Activated naive CD8-positive, alpha-beta T cell treated with anti-CD3 and anti-CD28 coated beads, Interleukin-2, amount 50 U/mL, for 24 hours (primary cell): ENCODE measurements around the gene DAD1.
"Not testable (repeated sequence)": the region's sequence is repeated elsewhere in the genome, so short reads cannot be mapped to it uniquely, and the experiment has no call there.

ENCODE experiments used
- ATAC-seq: fragments of 150-1000 bp; cut with Tn5 transposase; one replicate; pipeline ENCODE4 v1.10.0; 2021
- DNase-seq: peaks from one replicate; pipeline ENCODE4 v3.0.0; 2021
- H3K27ac Mint-ChIP-seq: one replicate; pipeline ENCODE4 v1.8.0; 2021; ENCODE audit warnings: mild to moderate bottlenecking, mixed read lengths
- H3K27me3 Mint-ChIP-seq: one replicate; pipeline ENCODE4 v1.8.0; 2021; ENCODE audit warnings: mixed read lengths
- H3K36me3 Mint-ChIP-seq: one replicate; pipeline ENCODE4 v1.8.0; 2021; ENCODE audit warnings: low read depth, mixed read lengths
- H3K4me1 Mint-ChIP-seq: one replicate; pipeline ENCODE4 v1.8.0; 2021; ENCODE audit warnings: mixed read lengths
- H3K4me3 Mint-ChIP-seq: one replicate; pipeline ENCODE4 v1.8.0; 2021; ENCODE audit warnings: mild to moderate bottlenecking, moderate library complexity, mixed read lengths
- H3K9me3 Mint-ChIP-seq: one replicate; pipeline ENCODE4 v1.8.0; 2021; ENCODE audit warnings: mixed read lengths

The DAD1 gene

DNA sequence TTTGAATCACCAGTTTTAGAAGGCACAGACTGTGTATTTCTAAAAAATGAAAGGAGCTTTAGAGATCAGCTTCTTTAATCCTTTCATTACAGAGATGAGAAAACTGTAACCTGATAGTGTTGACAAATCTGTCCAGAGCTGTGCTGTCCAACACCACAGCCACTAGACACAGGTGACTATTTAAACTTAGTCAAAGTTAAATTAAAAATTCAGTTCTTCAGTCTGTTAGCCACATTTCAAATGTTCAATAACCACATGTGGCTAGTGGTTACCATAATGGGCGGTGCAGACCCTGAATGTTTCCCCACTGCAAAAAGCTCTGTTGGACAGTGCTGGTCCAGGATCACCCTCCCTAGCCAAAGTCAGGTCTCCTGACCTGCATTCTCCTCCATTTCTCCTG lies 21.6 kb downstream of the DAD1 start:
- no peak for ATAC-seq
- Mint-ChIP-seq H3K4me1 (peaks cover 83% of the 10 kb centered on the region), H3K27ac (peak overlapping the region; percentile 99), H3K9me3 (no peaks in the 10 kb centered on the region), H3K4me3 (peak overlapping the region; percentile 67), H3K27me3 (no peaks in the 10 kb centered on the region), H3K36me3 (peaks cover 67% of the 10 kb centered on the region)
- no peak for DNase-seq

DNA sequence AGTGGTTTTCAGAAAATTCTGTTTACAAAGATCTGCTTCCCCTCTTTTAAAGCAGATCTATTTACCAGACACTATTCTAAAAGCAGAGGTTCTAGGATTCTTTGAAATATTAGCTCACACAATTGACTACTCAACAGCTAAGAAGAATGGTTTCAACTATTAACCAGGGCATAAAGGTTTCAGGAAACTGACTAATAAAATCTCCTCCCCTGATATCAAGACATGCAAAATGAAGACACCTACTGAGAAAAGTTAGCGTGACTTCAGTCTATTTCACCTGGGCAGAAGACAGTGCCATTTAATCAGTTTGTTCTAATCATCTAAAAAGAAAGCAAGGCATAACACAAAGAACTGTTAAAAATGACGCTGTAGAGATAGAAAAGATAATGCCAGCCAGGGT lies 22.2 kb downstream of the DAD1 start:
- Mint-ChIP-seq H3K36me3 (peaks cover 63% of the 10 kb centered on the region), H3K27me3 (no peaks in the 10 kb centered on the region), H3K27ac (peak overlapping the region; percentile 99), H3K4me3 (peak overlapping the region; percentile 67), H3K4me1 (peaks cover 87% of the 10 kb centered on the region), H3K9me3 (no peaks in the 10 kb centered on the region)
- DNase-seq (no peak), ATAC-seq (peak; percentile 21)

DNA sequence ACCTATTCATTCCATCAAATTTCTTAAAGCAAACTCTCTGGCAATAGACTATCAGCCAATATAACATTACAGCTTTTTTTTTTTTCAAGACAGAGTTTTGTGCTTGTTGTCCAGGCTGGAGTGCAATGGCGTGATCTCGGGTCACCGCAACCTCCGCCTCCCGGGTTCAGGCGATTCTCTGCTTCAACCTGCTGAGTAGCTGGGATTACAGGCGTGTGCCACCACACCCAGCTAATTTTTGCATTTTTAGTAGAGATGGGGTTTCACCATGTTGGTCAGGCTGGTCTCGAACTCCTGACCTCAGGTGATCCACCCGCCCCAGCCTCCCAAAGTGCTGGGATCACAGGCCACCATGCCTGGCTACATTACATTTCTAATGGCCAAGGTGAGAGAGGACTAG lies 22.8 kb downstream of the DAD1 start:
- not testable (repeated sequence) for ATAC-seq, H3K9me3 Mint-ChIP-seq, DNase-seq, H3K27me3 Mint-ChIP-seq
- H3K36me3 Mint-ChIP-seq = peaks cover 60% of the 10 kb centered on the region
- peak overlapping the region; percentile 99 for H3K27ac Mint-ChIP-seq
- peaks cover 93% of the 10 kb centered on the region for H3K4me1 Mint-ChIP-seq
- H3K4me3 Mint-ChIP-seq = peak overlapping the region; percentile 67

DNA sequence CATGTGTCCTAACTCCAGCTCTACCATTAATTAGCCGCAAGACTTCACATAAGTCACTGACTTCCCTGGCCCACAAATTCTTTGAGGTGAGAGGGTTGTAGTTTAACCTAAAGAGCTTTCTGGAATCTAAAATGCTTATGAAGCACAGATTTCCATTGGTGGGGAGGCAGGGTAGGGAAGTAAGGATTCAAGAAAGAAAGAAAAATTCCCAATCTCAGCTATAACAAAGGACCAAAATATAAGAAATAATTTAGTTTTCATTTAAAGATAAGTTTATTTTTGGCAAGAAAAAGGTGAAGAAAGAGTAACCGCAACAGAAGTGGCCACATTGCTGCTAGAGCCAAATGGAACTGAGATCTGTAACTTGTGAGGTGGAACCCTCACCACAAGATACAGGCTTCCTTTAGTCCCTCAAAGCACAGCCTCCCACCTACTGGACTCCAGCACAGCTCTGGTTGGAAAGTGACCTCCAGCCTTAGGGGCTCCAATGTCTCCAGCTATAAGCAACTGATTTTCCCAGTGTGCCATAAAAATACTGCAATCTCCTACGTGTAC lies 23.6 kb downstream of the DAD1 start:
- Mint-ChIP-seq H3K36me3 (peaks cover 57% of the 10 kb centered on the region), H3K4me3 (peak overlapping the region; percentile 67)
- ATAC-seq = no peak

DNA sequence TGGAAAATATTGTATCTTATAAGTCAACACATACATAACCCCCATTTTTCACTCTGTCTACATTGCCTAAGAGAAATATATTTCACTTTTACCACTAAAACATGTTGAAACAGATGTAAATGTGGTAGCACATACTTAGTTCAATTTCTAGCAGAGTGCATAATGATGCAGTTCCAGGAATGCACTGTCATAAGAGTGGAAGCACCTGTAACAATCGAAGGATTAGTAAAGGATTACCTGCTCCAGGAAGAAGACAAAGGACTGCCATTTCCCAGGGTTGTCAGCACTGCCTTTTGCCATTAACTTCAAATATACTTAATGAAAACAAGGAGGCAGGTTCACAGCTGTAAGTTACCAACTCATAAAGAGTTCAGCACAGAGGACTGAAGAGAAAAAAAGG lies 24.6 kb downstream of the DAD1 start:
- DNase-seq (no peak), ATAC-seq (no peak)
- peak overlapping the region; percentile 67 for H3K4me3 Mint-ChIP-seq
- H3K27me3 Mint-ChIP-seq = no peaks in the 10 kb centered on the region
- peak overlapping the region; percentile 99 for H3K27ac Mint-ChIP-seq
- H3K9me3 Mint-ChIP-seq = no peaks in the 10 kb centered on the region
- H3K36me3 Mint-ChIP-seq = peaks cover 48% of the 10 kb centered on the region
- peaks cover 99% of the 10 kb centered on the region for H3K4me1 Mint-ChIP-seq

More for the DNA sequence above, 23.6 kb downstream of the DAD1 start:
- H3K4me1 Mint-ChIP-seq = peaks cover 97% of the 10 kb centered on the region
- H3K27me3 Mint-ChIP-seq = no peaks in the 10 kb centered on the region
- peak overlapping the region; percentile 99 for H3K27ac Mint-ChIP-seq
- no peak for DNase-seq
- no peaks in the 10 kb centered on the region for H3K9me3 Mint-ChIP-seq

DNA sequence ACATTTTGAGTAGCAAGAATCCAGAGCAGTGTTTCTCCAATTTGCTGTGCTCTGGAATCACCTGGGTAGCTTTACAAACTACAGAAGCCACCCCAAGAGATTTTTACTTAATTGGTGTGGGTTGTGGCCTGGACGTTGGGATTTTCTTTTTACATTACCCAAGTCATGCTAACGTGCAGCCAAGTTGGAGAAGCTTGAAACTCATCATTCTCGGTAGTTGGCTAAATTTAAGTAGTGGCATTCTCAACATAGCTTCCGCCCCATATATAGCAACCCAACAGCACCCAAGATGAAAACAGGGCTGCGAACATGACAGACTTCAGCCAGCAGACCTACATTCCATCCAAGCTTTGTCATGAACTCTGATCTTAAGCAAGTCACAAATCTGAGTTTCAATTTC lies 25.0 kb downstream of the DAD1 start:
- peak overlapping the region; percentile 99 for H3K27ac Mint-ChIP-seq
- H3K36me3 Mint-ChIP-seq = peaks cover 43% of the 10 kb centered on the region
- H3K27me3 Mint-ChIP-seq = no peaks in the 10 kb centered on the region
- H3K9me3 Mint-ChIP-seq = no peaks in the 10 kb centered on the region
- no peak for DNase-seq
- no peak for ATAC-seq
- peak overlapping the region; percentile 67 for H3K4me3 Mint-ChIP-seq
- peaks cover 99% of the 10 kb centered on the region for H3K4me1 Mint-ChIP-seq

DNA sequence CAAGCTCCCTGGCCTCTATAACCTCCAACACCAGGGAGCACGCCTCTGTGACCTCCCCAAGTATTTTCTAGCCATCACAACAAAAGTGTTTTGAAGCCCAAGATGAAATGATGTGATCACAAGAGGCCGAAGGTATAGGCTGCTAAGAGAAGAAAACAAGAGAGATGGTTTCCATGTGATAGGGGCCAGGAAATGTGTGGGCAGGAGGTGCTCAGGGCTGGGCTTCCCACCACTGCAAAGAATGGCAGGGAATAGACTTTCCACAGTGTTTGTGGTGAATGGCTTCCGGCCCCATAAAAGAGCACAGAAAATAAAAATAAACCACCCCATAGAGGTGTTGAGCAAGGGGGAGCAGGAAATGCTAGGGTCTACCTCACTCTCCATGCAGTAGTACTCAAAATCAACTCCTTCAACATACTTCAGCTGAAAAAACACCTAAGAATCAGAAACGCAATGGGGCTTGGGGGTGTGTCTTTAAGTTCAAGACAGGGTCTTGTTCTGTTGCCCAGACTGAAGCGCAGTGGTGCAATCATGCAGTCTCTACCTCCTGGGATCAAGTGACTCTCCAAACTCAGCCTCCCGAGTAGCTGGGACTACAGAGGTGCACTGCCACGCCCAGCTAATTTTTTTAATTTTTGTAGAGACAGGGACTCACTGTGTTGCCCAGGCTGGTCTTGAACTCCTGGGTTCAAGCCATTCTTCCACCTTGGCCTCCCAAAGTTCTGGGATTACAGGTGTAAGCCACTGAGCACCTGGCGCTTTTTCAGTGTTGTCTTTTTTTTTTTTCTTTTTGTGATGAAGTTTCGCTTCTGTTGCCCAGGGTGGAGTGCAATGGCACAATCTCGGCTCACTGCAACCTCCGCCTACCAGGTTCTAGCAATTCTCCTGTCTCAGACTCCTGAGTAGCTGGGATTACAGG lies 27.1 kb downstream of the DAD1 start:
- H3K9me3 Mint-ChIP-seq = no peaks in the 10 kb centered on the region
- peak; percentile 48 for ATAC-seq
- H3K36me3 Mint-ChIP-seq = peaks cover 33% of the 10 kb centered on the region
- H3K27me3 Mint-ChIP-seq = no peaks in the 10 kb centered on the region
- peak overlapping the region; percentile 78 for H3K4me3 Mint-ChIP-seq
- H3K4me1 Mint-ChIP-seq = peaks cover 99% of the 10 kb centered on the region
- peak; percentile 72 for DNase-seq
- H3K27ac Mint-ChIP-seq = peak overlapping the region; percentile 99

DNA sequence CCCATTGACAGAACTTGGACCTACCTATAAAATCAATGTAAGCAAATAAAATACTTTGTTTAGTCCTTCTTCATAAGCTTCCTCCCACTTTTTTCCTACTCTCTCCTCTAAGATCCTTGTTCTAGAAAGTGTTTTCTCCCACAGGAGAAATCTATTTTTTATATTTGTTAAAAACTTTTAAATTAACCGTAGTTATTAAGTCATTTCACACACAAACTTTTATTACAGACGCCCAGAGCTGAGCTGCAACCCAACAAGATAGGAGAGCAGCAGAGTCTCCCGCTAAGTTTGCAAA lies 27.7 kb downstream of the DAD1 start:
- H3K9me3 Mint-ChIP-seq = peaks cover 1% of the 10 kb centered on the region
- H3K4me1 Mint-ChIP-seq = peaks cover 99% of the 10 kb centered on the region
- ATAC-seq (no peak), DNase-seq (no peak)
- H3K27me3 Mint-ChIP-seq = peaks cover 1% of the 10 kb centered on the region
- peak overlapping the region; percentile 99 for H3K27ac Mint-ChIP-seq
- H3K36me3 Mint-ChIP-seq = peaks cover 35% of the 10 kb centered on the region
- peak overlapping the region; percentile 78 for H3K4me3 Mint-ChIP-seq

DNA sequence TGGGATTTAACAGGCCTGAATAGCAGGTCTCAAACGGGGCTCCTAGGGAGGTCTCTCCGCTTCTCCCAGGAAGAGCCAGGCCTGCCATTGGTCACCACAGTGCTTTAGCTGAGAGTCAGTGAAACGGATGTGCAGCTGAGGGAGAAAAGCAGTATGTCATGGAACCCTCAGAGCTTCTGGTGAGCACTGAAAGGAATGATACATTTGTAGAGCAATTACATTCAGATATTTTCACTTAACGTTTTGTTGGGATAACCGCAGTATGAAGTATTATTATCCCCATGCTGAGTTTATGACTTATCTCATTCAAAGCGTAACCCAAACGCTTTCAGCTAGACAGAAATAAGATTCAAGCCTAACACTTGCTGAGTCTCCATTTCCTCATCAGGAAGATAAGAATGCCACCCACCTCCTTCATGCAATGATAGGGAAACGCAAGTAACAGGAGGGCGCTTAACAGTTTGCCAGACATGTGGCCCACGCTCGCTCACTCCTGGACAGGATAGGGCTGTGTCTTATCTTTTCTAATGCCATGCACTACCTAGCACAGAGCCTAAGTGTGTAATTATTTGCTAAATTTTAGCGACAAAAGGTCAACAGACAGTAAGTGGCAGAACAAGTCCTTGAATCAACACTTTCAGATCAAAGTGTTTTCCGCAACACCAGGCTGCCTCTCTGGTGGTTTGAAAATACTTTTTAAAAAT lies 28.2 kb downstream of the DAD1 start:
- Mint-ChIP-seq H3K4me3 (peak overlapping the region; percentile 78), H3K9me3 (peaks cover 4% of the 10 kb centered on the region), H3K4me1 (peaks cover 99% of the 10 kb centered on the region), H3K27me3 (peaks cover 4% of the 10 kb centered on the region), H3K36me3 (peaks cover 37% of the 10 kb centered on the region), H3K27ac (peak overlapping the region; percentile 99)
- DNase-seq = no peak
- peak; percentile 1 for ATAC-seq

DNA sequence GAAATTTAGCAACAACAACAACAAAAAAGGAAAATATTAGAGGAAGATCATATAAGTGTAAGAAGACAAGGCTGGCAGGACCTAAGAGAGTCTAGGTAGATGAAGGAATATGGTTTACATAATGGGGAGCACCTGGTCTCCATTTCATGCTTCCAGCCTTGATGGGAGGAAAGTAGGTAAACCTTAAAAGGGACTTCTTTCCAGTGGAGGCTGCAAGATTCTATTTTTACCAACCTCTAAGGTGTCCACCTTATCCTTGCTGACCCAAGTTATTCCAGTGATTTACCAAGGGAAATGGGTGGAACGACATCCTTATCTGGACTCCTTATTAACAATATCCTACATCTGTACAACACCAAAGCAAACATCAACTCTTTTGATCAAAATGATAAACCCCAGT lies 30.0 kb downstream of the DAD1 start:
- ATAC-seq = no peak
- peaks cover 97% of the 10 kb centered on the region for H3K4me1 Mint-ChIP-seq
- H3K9me3 Mint-ChIP-seq = peaks cover 4% of the 10 kb centered on the region
- H3K36me3 Mint-ChIP-seq = peaks cover 24% of the 10 kb centered on the region
- DNase-seq = no peak
- peak overlapping the region; percentile 99 for H3K27ac Mint-ChIP-seq
- peak overlapping the region; percentile 83 for H3K4me3 Mint-ChIP-seq
- peaks cover 4% of the 10 kb centered on the region for H3K27me3 Mint-ChIP-seq

DNA sequence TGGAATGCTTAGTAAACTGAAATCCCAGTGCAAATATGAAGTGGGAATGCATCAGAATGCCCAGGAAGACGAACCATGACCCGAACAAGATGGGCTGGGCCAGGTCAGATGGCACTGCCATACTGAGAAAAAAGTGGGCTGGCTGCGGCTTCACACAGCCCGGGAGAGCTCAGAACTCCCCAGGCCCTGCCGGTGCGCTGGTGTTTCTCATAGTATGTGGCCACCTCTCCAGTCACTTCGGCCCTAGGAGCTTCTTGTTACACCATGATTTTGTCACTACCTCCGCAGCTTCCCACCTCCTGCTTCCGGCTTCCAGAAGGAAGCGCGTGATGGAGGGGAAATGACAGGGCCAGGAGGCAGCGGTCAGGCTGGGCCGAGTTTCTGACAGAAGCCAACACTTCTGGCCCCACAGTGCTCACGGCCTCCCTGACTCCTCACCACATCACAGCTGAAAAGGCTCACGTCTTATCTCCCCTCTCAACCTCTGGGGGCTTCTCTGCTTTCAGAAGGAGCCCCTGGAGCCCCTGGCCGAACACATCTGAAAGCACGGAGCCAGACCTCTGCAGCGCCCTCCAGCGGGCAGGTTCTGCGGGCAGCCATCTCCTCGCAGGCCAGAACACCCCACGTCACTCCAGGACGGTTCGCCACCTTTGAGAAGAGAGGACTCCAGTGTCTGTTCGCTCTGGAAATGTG lies 30.7 kb downstream of the DAD1 start:
- Mint-ChIP-seq H3K4me3 (peak overlapping the region; percentile 83), H3K9me3 (peaks cover 4% of the 10 kb centered on the region), H3K4me1 (peaks cover 95% of the 10 kb centered on the region), H3K36me3 (peaks cover 22% of the 10 kb centered on the region), H3K27ac (peak overlapping the region; percentile 99), H3K27me3 (peaks cover 4% of the 10 kb centered on the region)
- ATAC-seq (peak; percentile 4), DNase-seq (peak; percentile 82)

DNA sequence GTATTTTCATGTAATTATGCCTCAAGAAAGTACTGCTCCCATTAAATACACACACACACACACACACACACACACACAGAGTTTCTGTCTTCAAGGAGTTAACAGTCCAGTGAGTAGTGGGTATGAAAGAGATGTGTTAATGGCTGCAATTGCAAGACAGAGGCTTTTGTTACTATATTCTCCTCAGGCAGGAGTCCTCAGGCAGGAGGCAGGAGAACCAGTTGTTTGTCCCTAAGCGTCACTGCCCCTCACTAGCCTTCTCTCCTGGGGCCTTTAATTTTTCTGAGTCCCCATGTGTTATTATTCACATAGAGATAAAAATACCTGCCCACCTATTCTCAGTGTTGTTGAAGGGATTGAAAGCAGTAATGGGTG lies 31.2 kb downstream of the DAD1 start:
- Mint-ChIP-seq H3K27me3 (peaks cover 4% of the 10 kb centered on the region), H3K36me3 (peaks cover 23% of the 10 kb centered on the region), H3K4me3 (peak overlapping the region; percentile 83), H3K9me3 (peaks cover 4% of the 10 kb centered on the region), H3K27ac (peak overlapping the region; percentile 99), H3K4me1 (peaks cover 95% of the 10 kb centered on the region)
- DNase-seq = no peak
- no peak for ATAC-seq

DNA sequence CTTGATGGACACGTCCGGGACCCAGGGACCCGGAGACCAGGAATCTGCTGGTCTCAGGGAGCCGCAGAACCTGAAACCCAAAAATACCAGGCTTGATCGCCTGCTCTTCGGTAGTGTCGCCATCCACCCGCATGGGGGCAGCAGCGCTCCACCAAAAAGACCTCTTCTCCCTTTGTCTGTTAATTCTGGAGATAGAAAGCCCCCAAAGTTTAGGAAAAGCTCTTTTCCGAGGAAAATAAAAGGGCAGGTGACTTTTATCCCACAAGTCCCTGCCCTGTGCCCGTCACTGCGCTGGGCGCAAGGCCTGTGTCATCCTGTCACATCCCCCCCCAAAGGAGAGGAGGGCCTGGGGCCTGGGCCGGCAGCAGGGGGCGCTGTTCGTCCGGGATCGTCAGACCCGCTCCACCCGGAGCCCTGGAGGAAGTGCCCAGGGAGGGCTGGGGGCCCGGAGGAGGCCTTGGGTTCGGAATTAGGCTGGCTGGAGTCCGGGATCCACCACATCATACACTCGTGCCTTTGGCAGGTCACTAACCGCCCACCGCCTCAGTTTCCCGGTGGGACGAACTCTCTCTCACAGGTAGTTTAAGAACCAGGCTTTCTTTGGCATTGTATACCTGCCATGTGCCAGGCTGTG lies 31.9 kb downstream of the DAD1 start:
- Mint-ChIP-seq H3K9me3 (peaks cover 4% of the 10 kb centered on the region), H3K36me3 (peaks cover 26% of the 10 kb centered on the region), H3K27ac (peak overlapping the region; percentile 99), H3K4me3 (peak overlapping the region; percentile 83), H3K4me1 (peaks cover 95% of the 10 kb centered on the region), H3K27me3 (peaks cover 4% of the 10 kb centered on the region)
- peak; percentile 97 for DNase-seq
- peak; percentile 6 for ATAC-seq
